Right ventricle myocardium superior (tissue), 1 donor: ENCODE results near the gene ZNF346. TPM values are rescaled to one million over a fixed set of nuclear protein-coding genes. Genes with fewer than 3 reads are reported as not detected.

Experiments used
- ATAC-seq: fragments of 200-7000 bp; cut with Tn5 transposase; one replicate; pipeline ENCODE4 v1.9.1; 2020; ENCODE audit warnings: mild to moderate bottlenecking; ENCODE audit not compliant: poor library complexity
- DNase-seq: peaks from one replicate; pipeline ENCODE4 v3.0.0-alpha.2; 2020
- intact Hi-C: fragments of 100-400 bp; cut with DNase I; formaldehyde crosslinking; loops from one replicate; pipeline ENCODE4 v1.11.2; 2022
- total RNA-seq: library from RNA; stranded (reverse); fragmentation: NEBNext Ultra II Directional; extraction: Animal tissue kit (Norgen Biotek cat#: 25700); gene quantifications from one replicate; pipeline ENCODE4 v1.2.1, GENCODE V29; 2021
- donor health status: DM: no; HTN: yes; CAD: no; lungs with severe emphysema.

Gene ZNF346
- total RNA-seq, 1 donor from 2014 or later: 5.7 TPM

GRCh38 chr5:177089127-177089526 is 66.6 kb downstream of the ZNF346 start:
- peak; percentile 79 for DNase-seq
- intact Hi-C loops: no loop called here
- ATAC-seq: peak; percentile 61

- ATAC-seq (no peak), DNase-seq (no peak)
- intact Hi-C loops: no loop called here
These were observed 67.5 kb downstream of the ZNF346 start for GRCh38 chr5:177089825-177090641.

DNA sequence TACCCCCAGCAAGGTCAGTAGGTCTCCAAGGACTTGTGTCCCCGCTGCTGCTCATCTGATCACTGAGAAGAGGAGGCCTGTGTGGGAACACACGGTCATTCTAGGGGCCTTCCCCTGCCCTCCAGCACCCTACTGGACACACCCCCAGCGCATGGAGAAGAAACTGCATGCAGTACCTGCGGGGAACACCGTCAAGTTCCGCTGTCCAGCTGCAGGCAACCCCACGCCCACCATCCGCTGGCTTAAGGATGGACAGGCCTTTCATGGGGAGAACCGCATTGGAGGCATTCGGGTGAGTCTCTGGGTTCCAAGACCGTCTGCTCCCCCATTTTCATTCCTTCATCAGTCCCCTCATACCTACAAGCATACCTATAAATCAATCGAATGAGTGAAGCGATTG is 68.3 kb downstream of the ZNF346 start:
- intact Hi-C loops: no loop called here
- DNase-seq: no peak
- no peak for ATAC-seq

- no peak for DNase-seq
- intact Hi-C loops: no loop called here
- ATAC-seq: no peak
These were observed 68.7 kb downstream of the ZNF346 start for GRCh38 chr5:177091232-177091631.

- intact Hi-C loops: no loop called here
- DNase-seq (no peak), ATAC-seq (no peak)
These were observed 69.9 kb downstream of the ZNF346 start for GRCh38 chr5:177092178-177093081.

DNA sequence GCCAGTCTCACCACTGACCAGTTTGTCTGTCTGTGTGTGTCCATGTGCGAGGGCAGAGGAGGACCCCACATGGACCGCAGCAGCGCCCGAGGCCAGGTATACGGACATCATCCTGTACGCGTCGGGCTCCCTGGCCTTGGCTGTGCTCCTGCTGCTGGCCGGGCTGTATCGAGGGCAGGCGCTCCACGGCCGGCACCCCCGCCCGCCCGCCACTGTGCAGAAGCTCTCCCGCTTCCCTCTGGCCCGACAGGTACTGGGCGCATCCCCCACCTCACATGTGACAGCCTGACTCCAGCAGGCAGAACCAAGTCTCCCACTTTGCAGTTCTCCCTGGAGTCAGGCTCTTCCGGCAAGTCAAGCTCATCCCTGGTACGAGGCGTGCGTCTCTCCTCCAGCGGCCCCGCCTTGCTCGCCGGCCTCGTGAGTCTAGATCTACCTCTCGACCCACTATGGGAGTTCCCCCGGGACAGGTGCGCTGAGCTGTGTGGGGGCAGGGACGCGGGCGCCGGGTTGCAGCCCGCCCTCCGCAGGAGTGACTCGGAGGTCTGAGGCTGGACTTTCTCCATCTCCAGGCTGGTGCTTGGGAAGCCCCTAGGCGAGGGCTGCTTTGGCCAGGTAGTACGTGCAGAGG is 70.7 kb downstream of the ZNF346 start:
- intact Hi-C loops: no loop called here
- ATAC-seq (no peak), DNase-seq (no peak)

GRCh38 chr5:177093803-177094202 is 71.3 kb downstream of the ZNF346 start:
- DNase-seq (no peak), ATAC-seq (no peak)
- intact Hi-C loops: no loop called here

DNA sequence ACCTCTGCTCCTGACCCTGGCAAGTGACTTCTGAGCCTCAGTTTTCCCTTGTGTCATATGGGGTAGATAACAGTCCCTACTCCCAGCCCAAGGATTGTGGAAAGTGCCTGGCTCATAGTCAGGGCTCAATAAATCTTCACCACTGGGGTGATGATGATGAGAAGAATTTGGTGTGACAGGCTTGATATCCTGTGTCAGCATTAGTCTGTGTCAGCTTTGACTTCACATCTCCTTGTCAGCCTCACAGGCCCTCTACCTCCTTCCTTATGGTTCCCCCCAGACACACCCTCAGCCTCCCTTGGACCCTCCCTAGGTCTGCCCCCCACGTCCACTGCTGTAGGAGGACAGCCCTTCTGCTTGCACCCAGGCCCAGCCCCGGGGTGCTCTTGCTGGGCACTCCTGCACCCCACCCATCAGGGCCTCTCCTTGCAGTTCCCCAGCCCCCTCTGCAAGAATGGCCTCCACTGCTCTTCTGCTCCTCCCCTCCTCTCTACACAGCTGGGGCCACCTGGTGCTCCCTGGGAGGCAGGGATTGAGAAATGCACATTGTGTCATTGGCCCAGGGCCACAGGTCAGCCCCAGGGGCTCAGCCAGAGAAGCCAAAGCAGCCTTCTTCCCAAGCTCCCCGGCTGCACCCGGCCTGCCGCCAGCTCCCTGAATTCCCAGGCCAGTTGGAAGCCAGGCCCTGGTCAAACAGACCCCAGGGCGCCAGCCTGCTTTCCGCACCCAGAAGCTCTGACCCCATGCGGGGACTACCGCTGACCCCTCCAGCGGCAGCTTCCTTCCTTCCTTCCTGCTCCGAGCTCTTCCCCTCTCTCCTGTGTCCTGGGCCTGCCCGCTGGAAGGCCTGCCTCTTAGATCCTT is 72.0 kb downstream of the ZNF346 start:
- DNase-seq: peak; percentile 92
- peak; percentile 84 for ATAC-seq

DNA sequence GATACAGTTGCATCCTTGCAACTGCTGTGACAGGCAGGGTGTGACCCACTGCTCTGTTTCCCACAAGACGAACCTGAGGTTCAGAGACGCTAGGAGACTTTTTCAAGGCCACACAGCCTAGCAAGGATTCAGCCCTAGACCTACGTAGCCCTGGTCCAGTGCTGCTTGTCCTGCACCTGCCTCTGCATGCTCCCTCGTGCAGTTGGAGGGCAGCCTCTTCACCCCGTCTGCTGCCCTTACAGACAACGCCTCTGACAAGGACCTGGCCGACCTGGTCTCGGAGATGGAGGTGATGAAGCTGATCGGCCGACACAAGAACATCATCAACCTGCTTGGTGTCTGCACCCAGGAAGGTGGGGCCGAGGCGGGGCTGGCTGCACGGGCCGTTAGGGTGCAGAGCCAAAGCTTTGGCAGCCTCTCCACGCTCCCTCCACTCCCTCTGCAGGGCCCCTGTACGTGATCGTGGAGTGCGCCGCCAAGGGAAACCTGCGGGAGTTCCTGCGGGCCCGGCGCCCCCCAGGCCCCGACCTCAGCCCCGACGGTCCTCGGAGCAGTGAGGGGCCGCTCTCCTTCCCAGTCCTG is 72.7 kb downstream of the ZNF346 start:
- ATAC-seq (no peak), DNase-seq (no peak)
- intact Hi-C loops: no loop called here

More for the DNA sequence above, 72.0 kb downstream of the ZNF346 start:
- intact Hi-C loops: no loop called here

- ATAC-seq (no peak), DNase-seq (no peak)
- intact Hi-C loops: no loop called here
These were observed 73.9 kb downstream of the ZNF346 start for GRCh38 chr5:177096162-177097015.

- intact Hi-C loops: no loop called here
- ATAC-seq: no peak
- no peak for DNase-seq
These were observed 74.8 kb downstream of the ZNF346 start for GRCh38 chr5:177097016-177097985.

GRCh38 chr5:177098120-177098469 is 75.6 kb downstream of the ZNF346 start:
- DNase-seq (no peak), ATAC-seq (no peak)
- intact Hi-C loops: no loop called here

- ATAC-seq: peak; percentile 3
- intact Hi-C loops: no loop called here
These were observed 76.1 kb downstream of the ZNF346 start for GRCh38 chr5:177098470-177099141.

GRCh38 chr5:177099422-177100093 is 77.1 kb downstream of the ZNF346 start:
- intact Hi-C loops: no loop called here
- DNase-seq (no peak), ATAC-seq (no peak)

More at GRCh38 chr5:177098470-177099141, 76.1 kb downstream of the ZNF346 start:
- DNase-seq: no peak

DNA sequence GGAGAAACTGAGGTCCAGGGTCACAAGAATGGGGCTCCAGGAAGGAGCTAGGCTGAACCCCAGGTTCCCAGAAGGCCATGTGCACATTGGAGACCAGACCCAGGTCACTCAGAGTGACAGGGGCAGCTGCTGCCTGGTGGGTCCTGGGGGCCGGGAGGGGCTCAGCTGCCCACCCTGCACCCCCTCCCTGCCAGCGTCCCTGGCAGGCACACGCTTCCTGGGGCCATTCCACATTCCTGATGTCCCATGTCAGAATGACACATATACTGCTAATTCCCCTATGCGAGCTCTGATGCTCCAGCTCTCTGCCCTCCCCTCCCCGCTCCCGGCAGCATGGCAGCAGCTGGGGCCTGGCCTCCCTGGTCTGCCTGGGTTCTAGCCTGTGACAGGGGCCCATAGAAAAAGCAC is 78.2 kb downstream of the ZNF346 start:
- no peak for ATAC-seq
- no peak for DNase-seq
- intact Hi-C loops: no loop called here
